Psoas muscle (tissue), 8 donors: ENCODE data around the gene PREP. TPM values are rescaled to one million over a fixed set of nuclear protein-coding genes. Genes with fewer than 3 reads are reported as not detected.
A peak's percentile ranks its signal among the peaks of the same experiment; 100 is the strongest.

ENCODE experiments used
- ATAC-seq, 4 donors: fragments of 200-7000 bp; cut with Tn5 transposase; one replicate each; pipeline ENCODE4 v1.9.1; 2020; ENCODE audit warnings: moderate library complexity in 3 of 4, mild to moderate bottlenecking in 2 of 4
- DNase-seq, 2 donors: peaks; one replicate each; pipeline ENCODE4 v3.0.0-alpha.2; 2020
- H3K27ac ChIP-seq: fragments of 200-600 bp; one replicate; pipeline ENCODE4 v1.8.0; 2022
- H3K27me3 ChIP-seq, 3 donors: fragments of 200-600 bp in 1 of 3; one replicate each; pipeline versions ENCODE4 v1.6.1 to v1.8.0; 2013 to 2022; ENCODE audit warnings: low read length in 2 of 3, mild to moderate bottlenecking in 2 of 3, moderate library complexity in 1 of 3; ENCODE audit not compliant: insufficient read depth in 3 of 3
- H3K36me3 ChIP-seq, 2 donors: fragments of 200-600 bp in 1 of 2; one replicate each; pipeline versions ENCODE4 v1.6.1 to v1.8.0; 2013 to 2022; ENCODE audit warnings: low read depth in 1 of 2, mild to moderate bottlenecking in 1 of 2, moderate library complexity in 1 of 2; ENCODE audit not compliant: insufficient read depth in 1 of 2
- H3K4me1 ChIP-seq: fragments of 200-600 bp; one replicate; pipeline ENCODE4 v1.8.0; 2022
- H3K4me3 ChIP-seq: fragments of 200-600 bp; one replicate; pipeline ENCODE4 v1.8.0; 2022; ENCODE audit warnings: mild to moderate bottlenecking
- H3K9me3 ChIP-seq: fragments of 200-600 bp; one replicate; pipeline ENCODE4 v1.8.0; 2022
- CTCF ChIP-seq: fragments of 200-600 bp; IDR thresholded peaks from one replicate; pipeline ENCODE4 v1.8.0; 2022; ENCODE audit warnings: antibody characterized with exemption
- WGBS, 3 donors: extraction: QIAGEN DNeasy Blood & Tissue Kit; methylation state at CpG; one replicate each; pipeline versions ENCODE4 v1.1.6 to v1.1.7; 2013; 5-methylcytosine and 5-hydroxymethylcytosine counted together
- intact Hi-C, 2 donors: fragments of 100-400 bp; cut with DNase I; formaldehyde crosslinking; loops; one replicate each; pipeline versions ENCODE4 v1.11.0 to v1.14.2; 2022
- polyA plus RNA-seq, 3 donors: library from polyadenylated mRNA; stranded (reverse); fragments of 200-250 nt; gene quantifications; one replicate each; pipeline ENCODE4 v1.2.3, GENCODE V29; 2013
- total RNA-seq, 4 donors: library from RNA; stranded (reverse); fragmentation: NEBNext Ultra II Directional in 2 of 4; extraction: Animal tissue kit (Norgen Biotek cat#: 25700) in 2 of 4; gene quantifications; one replicate each; pipeline versions ENCODE4 v1.2.1 to v1.2.4, GENCODE V29; 2021 to 2023
- donor health status: healthy with polysubstance abuse.
- donor health status: DM: no; HTN: no; CAD: no; lungs with moderate emphysema.
- donor health status: Bipolar disorder and iron deficiency.
- donor health status: healthy.
- donor health status: DM: yes; HTN: yes; CAD: no.
- donor health status: DM: no; HTN: no; CAD: no.
- donor health status: DM: no; HTN: no; CAD: no.
- donor health status: DM: yes; HTN: yes; CAD: no.

Gene PREP
- total and polyA plus RNA-seq, 7 donors: 31.4 to 67.0 (median 50.1) TPM

GRCh38 chr6:105391705-105392104, 11.2 kb downstream of the PREP start:
- TF ChIP-seq CTCF: no peak
- ATAC-seq (no peak), DNase-seq (no peak)
- no peaks in the 10 kb centered on the region for H3K9me3 ChIP-seq
- peaks cover 16% of the 10 kb centered on the region for H3K4me1 ChIP-seq
- H3K36me3 ChIP-seq: peaks cover 6 to 37% of the 10 kb centered on the region in 2 donors
- peak overlapping the region; percentile 10 for H3K27ac ChIP-seq
- 79 to 90% (median 89%) methylated on average over 6 of the region's 6 CpGs for WGBS, 3 donors
- H3K4me3 ChIP-seq: no peak overlapping the region
- no peaks in the 10 kb centered on the region for H3K27me3 ChIP-seq
- intact Hi-C loops: no loop called here

- 28 to 72% (median 34%) methylated on average over 5 of the region's 5 CpGs for WGBS, 3 donors
- no peak overlapping the region for H3K4me3 ChIP-seq
- no peak overlapping the region for H3K27ac ChIP-seq
- DNase-seq (no peak), ATAC-seq (peak; percentile 37 to 70 (median 53))
- no peak for TF ChIP-seq CTCF
- no peaks in the 10 kb centered on the region for H3K27me3 ChIP-seq
- peaks cover 0 to 22% of the 10 kb centered on the region in 2 donors for H3K36me3 ChIP-seq
- no peaks in the 10 kb centered on the region for H3K9me3 ChIP-seq
- intact Hi-C loops: no loop called here
- H3K4me1 ChIP-seq: peaks cover 16% of the 10 kb centered on the region
These were observed 13.3 kb downstream of the PREP start for GRCh38 chr6:105389543-105389942.

GRCh38 chr6:105388392-105388791, 14.5 kb downstream of the PREP start:
- H3K9me3 ChIP-seq: no peaks in the 10 kb centered on the region
- ATAC-seq: no peak
- WGBS, 3 donors: 71 to 86% (median 78%) methylated on average over 6 of the region's 6 CpGs
- H3K4me1 ChIP-seq: peaks cover 16% of the 10 kb centered on the region
- no peaks in the 10 kb centered on the region for H3K27me3 ChIP-seq
- no peak overlapping the region for H3K27ac ChIP-seq
- H3K36me3 ChIP-seq: peaks cover 4 to 30% of the 10 kb centered on the region in 2 donors
- H3K4me3 ChIP-seq: no peak overlapping the region
- DNase-seq: no peak
- intact Hi-C loops: no loop called here
- no peak for TF ChIP-seq CTCF

GRCh38 chr6:105384004-105384403, 18.9 kb downstream of the PREP start:
- no peaks in the 10 kb centered on the region for H3K27me3 ChIP-seq
- H3K4me3 ChIP-seq: no peak overlapping the region
- ATAC-seq (peak in 1 of 4 donors; percentile 19), DNase-seq (no peak)
- H3K27ac ChIP-seq: no peak overlapping the region
- no peaks in the 10 kb centered on the region for H3K9me3 ChIP-seq
- H3K36me3 ChIP-seq: peaks cover 4 to 27% of the 10 kb centered on the region in 2 donors
- no peak for TF ChIP-seq CTCF
- 88 to 90% (median 89%) methylated on average over 6 of the region's 6 CpGs for WGBS, 3 donors
- intact Hi-C loops: no loop called here
- H3K4me1 ChIP-seq: peaks cover under 1% of the 10 kb centered on the region

- ATAC-seq (no peak), DNase-seq (no peak)
- no peak overlapping the region for H3K4me3 ChIP-seq
- H3K9me3 ChIP-seq: no peaks in the 10 kb centered on the region
- H3K27me3 ChIP-seq: no peaks in the 10 kb centered on the region
- H3K36me3 ChIP-seq: peaks cover 4 to 22% of the 10 kb centered on the region in 2 donors
- 52 to 61% (median 55%) methylated on average over 4 of the region's 4 CpGs for WGBS, 3 donors
- H3K4me1 ChIP-seq: no peaks in the 10 kb centered on the region
- H3K27ac ChIP-seq: no peak overlapping the region
- intact Hi-C loops: no loop called here
- no peak for TF ChIP-seq CTCF
These were observed 19.9 kb downstream of the PREP start for GRCh38 chr6:105382958-105383357.
